Tibial nerve (tissue), 4 donors: ENCODE results near the gene ZKSCAN3.

Experiments
- CTCF ChIP-seq, 5 experiments: fragments of 200-600 bp in 3 of 5; fragments of 450-650 bp in 2 of 5; sonication (generic) in 3 of 5; IDR thresholded peaks; one replicate each; pipeline ENCODE4 v1.5.1; 2016 to 2019; ENCODE audit warnings: antibody characterized with exemption in 5 of 5, mild to moderate bottlenecking in 3 of 5, moderate library complexity in 2 of 5
- EP300 ChIP-seq, 2 donors: sonication (generic); formaldehyde crosslinking; IDR thresholded peaks; one replicate each; pipeline ENCODE4 v1.6.1; 2017; ENCODE audit warnings: antibody characterized with exemption in 2 of 2, mild to moderate bottlenecking in 1 of 2
- POLR2A ChIP-seq, 2 donors: fragments of 450-650 bp; IDR thresholded peaks; one replicate each; pipeline ENCODE4 v1.6.1; 2017; ENCODE audit warnings: antibody characterized with exemption in 2 of 2, mild to moderate bottlenecking in 2 of 2, moderate library complexity in 2 of 2

DNA sequence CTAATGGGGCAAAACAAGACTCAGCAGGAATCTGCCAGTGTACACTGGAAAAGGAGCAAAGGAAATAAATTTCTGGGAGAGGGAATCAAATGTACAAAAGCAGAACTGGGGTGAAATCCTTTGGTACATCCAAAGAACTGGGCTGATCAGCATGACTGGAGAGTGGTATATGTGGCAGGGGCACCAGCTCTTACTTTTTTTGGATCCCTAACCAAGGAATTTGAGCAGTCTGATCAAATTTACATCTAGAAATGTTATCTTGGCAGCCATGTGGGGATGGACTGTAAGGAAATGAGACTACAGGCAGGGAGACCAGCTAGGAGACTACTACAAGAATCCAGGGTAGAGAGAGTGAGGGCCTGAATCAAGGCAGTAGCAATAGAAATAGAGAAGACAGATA, 12.6 kb upstream of the ZKSCAN3 start:
- TF ChIP-seq EP300 (IDR thresholded peaks at IDR 0.05), result no peak
- no peak for TF ChIP-seq CTCF (IDR thresholded peaks at IDR 0.05)
- no peak for TF ChIP-seq POLR2A (IDR thresholded peaks at IDR 0.05)
